ENCODE results near the gene AP5S1.

The AP5S1 gene

GRCh38 chr20:3873507-3873906 is 53.2 kb downstream of the AP5S1 start:
- no peak overlapping the region for H3K4me3 ChIP-seq (ENCODE audit: low read depth, low read length)
- no peaks in the 10 kb centered on the region for H3K27me3 ChIP-seq
- TF ChIP-seq CTCF (IDR thresholded peaks at IDR 0.05; ENCODE audit: low read depth, low read length): no peak
- H3K4me1 ChIP-seq: no peaks in the 10 kb centered on the region; the same call in 1 of the 2 replicates
- H3K36me3 ChIP-seq: peaks cover 12% of the 10 kb centered on the region
- H3K9me3 ChIP-seq: no peaks in the 10 kb centered on the region
- no peak for DNase-seq

GRCh38 chr20:3874194-3874844 is 54.0 kb downstream of the AP5S1 start:
- TF ChIP-seq CTCF (IDR thresholded peaks at IDR 0.05; ENCODE audit: low read depth, low read length): no peak
- Histone ChIP-seq H3K4me3 (ENCODE audit: low read depth, low read length) (no peak overlapping the region), H3K4me1 (no peaks in the 10 kb centered on the region; the same call in 1 of the 2 replicates), H3K9me3 (no peaks in the 10 kb centered on the region), H3K27me3 (no peaks in the 10 kb centered on the region), H3K36me3 (peaks cover 15% of the 10 kb centered on the region)
- DNase-seq: no peak

- H3K4me1 ChIP-seq: no peaks in the 10 kb centered on the region; the same call in 1 of the 2 replicates
- no peaks in the 10 kb centered on the region for H3K9me3 ChIP-seq
- H3K27me3 ChIP-seq: no peaks in the 10 kb centered on the region
- no peak overlapping the region for H3K4me3 ChIP-seq (ENCODE audit: low read depth, low read length)
- no peak for TF ChIP-seq CTCF (IDR thresholded peaks at IDR 0.05; ENCODE audit: low read depth, low read length)
- peaks cover 15% of the 10 kb centered on the region for H3K36me3 ChIP-seq
- no peak for DNase-seq
Observed at GRCh38 chr20:3875378-3875974, 55.1 kb downstream of the AP5S1 start.

GRCh38 chr20:3876000-3876399 is 55.7 kb downstream of the AP5S1 start:
- H3K4me3 ChIP-seq (ENCODE audit: low read depth, low read length): no peak overlapping the region
- no peaks in the 10 kb centered on the region for H3K9me3 ChIP-seq
- no peak for DNase-seq
- H3K36me3 ChIP-seq: peaks cover 15% of the 10 kb centered on the region
- TF ChIP-seq CTCF (IDR thresholded peaks at IDR 0.05; ENCODE audit: low read depth, low read length): no peak
- H3K27me3 ChIP-seq: no peaks in the 10 kb centered on the region
- no peaks in the 10 kb centered on the region; the same call in 1 of the 2 replicates for H3K4me1 ChIP-seq

GRCh38 chr20:3876676-3877075 is 56.3 kb downstream of the AP5S1 start:
- Histone ChIP-seq H3K4me3 (ENCODE audit: low read depth, low read length) (no peak overlapping the region), H3K27me3 (no peaks in the 10 kb centered on the region), H3K4me1 (no peaks in the 10 kb centered on the region; the same call in 1 of the 2 replicates), H3K9me3 (no peaks in the 10 kb centered on the region), H3K36me3 (peaks cover 15% of the 10 kb centered on the region)
- DNase-seq: no peak
- TF ChIP-seq CTCF (IDR thresholded peaks at IDR 0.05; ENCODE audit: low read depth, low read length): no peak

Data from BE2C (cell line).